ENCODE results near the gene KLHL26. TPM values are rescaled to one million over a fixed set of nuclear protein-coding genes. Genes with fewer than 3 reads are reported as not detected.
A peak's percentile ranks its signal among the peaks of the same experiment; 100 is the strongest.

The KLHL26 gene
- total and polyA plus RNA-seq, 2 of the 4 experiments (the other 2 are of a cell fraction), result 2.2 to 4.7 TPM

DNA sequence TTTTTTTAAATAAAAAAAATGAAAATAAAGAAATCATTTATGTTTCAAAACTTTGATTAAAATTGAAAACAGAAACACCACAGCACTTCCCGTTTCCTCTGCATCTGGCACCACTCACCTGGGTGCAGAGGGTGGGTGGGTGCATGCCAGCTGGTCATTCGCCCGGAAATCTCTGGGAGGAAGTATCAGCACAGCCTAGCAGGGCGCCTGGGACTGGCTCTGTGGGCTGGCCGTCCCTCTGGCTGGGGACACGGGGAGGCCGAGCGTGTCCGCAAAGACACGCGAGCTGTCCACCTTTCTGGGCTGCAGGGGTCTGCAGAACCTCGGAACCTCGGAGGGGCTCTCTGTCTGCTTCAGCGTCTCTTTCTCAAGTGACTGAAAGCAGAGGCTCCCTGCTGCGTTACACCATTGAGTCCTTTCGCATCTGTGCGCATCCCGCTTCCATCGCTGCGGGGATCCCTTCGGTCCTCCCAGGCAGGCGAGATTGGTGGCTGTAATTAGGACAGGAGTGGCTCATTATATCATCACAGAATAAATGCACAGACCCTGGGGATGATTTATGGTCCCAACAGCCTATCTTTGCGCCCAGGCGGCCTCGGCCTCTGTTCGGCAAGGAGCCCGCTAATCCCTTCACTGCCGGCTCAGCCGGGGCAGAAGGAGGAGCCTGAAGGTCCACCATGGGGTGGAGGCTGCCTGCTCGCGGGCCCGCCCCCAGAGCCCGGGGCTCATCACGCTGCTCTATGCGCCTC, 63.8 kb downstream of the KLHL26 start:
- Histone ChIP-seq H3K27me3 (ENCODE audit: control insufficient read depth, insufficient read depth, low read length) (no peaks in the 10 kb centered on the region), H3K4me3 (ENCODE audit: insufficient read depth, low read depth, low read length) (peak overlapping the region; percentile 15), H3K9me3 (ENCODE audit: control insufficient read depth, insufficient read depth, low read length) (no peaks in the 10 kb centered on the region), H2BK120ac (ENCODE audit: low read depth, low read length) (no peak overlapping the region), H2BK15ac (ENCODE audit: low read depth, low read length) (no peak overlapping the region), H3K79me1 (ENCODE audit: low read depth in 1 of 2, low read length in 2 of 2) (peaks cover 14 to 60% of the 10 kb centered on the region in 2 experiments), H4K5ac (ENCODE audit: low read depth, low read length) (no peak overlapping the region), H2BK5ac (ENCODE audit: low read depth, low read length, poor library complexity, severe bottlenecking) (no peak overlapping the region), H3K4me1 (ENCODE audit: control insufficient read depth, insufficient read depth, low read length) (peaks cover 9% of the 10 kb centered on the region; the same call in 1 of the 2 replicates), H4K20me1 (ENCODE audit: insufficient read depth, low read length) (peaks cover 71% of the 10 kb centered on the region), H3K14ac (replicated peaks; ENCODE audit: low read depth, low read length) (0 out of 2 replicates have a peak overlapping the region, but pooled peaks have one; percentile 30), H3K18ac (ENCODE audit: low read depth, low read length) (no peak overlapping the region), H3K9ac (ENCODE audit: low read depth, low read length) (peak overlapping the region; percentile 15; the same call in 1 of the 2 replicates), H2AK9ac (replicated peaks; ENCODE audit: low read depth, low read length, poor library complexity) (peak overlapping the region; percentile 21), H2AK5ac (ENCODE audit: low read depth, low read length) (no peak overlapping the region; the same call in 1 of the 2 replicates), H3K9me1 (ENCODE audit: insufficient read depth, low read length) (peaks cover 10% of the 10 kb centered on the region), H3K4ac (ENCODE audit: low read depth, low read length) (peak overlapping the region; percentile 18; the same call in 1 of the 2 replicates), H3K4me2 (ENCODE audit: low read depth, low read length) (peak overlapping the region; percentile 73), H4K8ac (ENCODE audit: low read depth in 2 of 2, low read length in 2 of 2) (peak overlapping the region in 1 of 2 experiments; percentile 29; a peak in 1 of 4 replicates), H3K23ac (ENCODE audit: low read depth, low read length) (no peak overlapping the region), H3K56ac (ENCODE audit: extremely low read depth, insufficient read depth, low read length) (no peak overlapping the region), H2AFZ (replicated peaks; ENCODE audit: low read length, poor library complexity) (peak overlapping the region; percentile 86), H4K91ac (ENCODE audit: insufficient read depth, low read depth, low read length) (no peak overlapping the region), H2BK20ac (ENCODE audit: low read depth, low read length) (no peak overlapping the region), H3K27ac (ENCODE audit: insufficient read depth, low read length) (no peak overlapping the region; the same call in 1 of the 2 replicates), H3K36me3 (ENCODE audit: control insufficient read depth, insufficient read depth, low read length) (no peaks in the 10 kb centered on the region; the same call in 1 of the 2 replicates)
- DNase-seq (peak; percentile 29), ATAC-seq (ENCODE audit: low read depth) (peak; percentile 99)
- in situ Hi-C loops (cut with MboI; ENCODE audit: low sequenced_read_pairs), result no loop called here
- ChIA-PET CTCF (no interaction called here), POLR2A (ENCODE audit: unreplicated experiment) (interaction anchor here (0.5 to 0.6 kb wide), 3 partner anchors 23 to 51 kb away, joined by 3 to 5 read pairs (median 5); no protein-coding TSS in a partner anchor)
- dilution Hi-C loops (cut with HindIII; ENCODE audit: low sequenced_read_pairs, unreplicated experiment), result no loop called here
- BruUV-seq (replicated peaks), result no TSS peak
- intact Hi-C loops (cut with micrococcal nuclease), result no loop called here
- 17% methylated on average over 28 of the region's 35 CpGs; no CpG with 5 or more reads in 1 of the 2 experiments for whole genome bisulfite sequencing, 2 experiments (ENCODE audit: extremely low coverage in 2 of 2, insufficient read length in 1 of 2)
- TF ChIP-seq CHD1 (IDR thresholded peaks at IDR 0.05; ENCODE audit: low read depth, low read length) (no peak), POLR2A (IDR thresholded peaks at IDR 0.05; ENCODE audit: low read depth, low read length) (no peak), RAD21 (IDR thresholded peaks at IDR 0.05; ENCODE audit: low read length) (no peak), RFX5 (IDR thresholded peaks at IDR 0.05; ENCODE audit: low read depth, low read length) (no peak), FOS (IDR thresholded peaks at IDR 0.05; ENCODE audit: low read depth, low read length) (no peak), SMC3 (IDR thresholded peaks at IDR 0.05; ENCODE audit: low read depth, low read length) (no peak), RCOR1 (IDR thresholded peaks at IDR 0.05; ENCODE audit: insufficient replicate concordance, low read length) (no peak), MAFK (IDR thresholded peaks at IDR 0.05; ENCODE audit: low read depth, low read length) (no peak), CEBPB (IDR thresholded peaks at IDR 0.05; ENCODE audit: low read depth, low read length) (no peak), NFE2L2 (IDR thresholded peaks at IDR 0.05; ENCODE audit: low read depth, low read length) (no peak), BHLHE40 (IDR thresholded peaks at IDR 0.05; ENCODE audit: low read depth, low read length) (no peak), MAZ (IDR thresholded peaks at IDR 0.05; ENCODE audit: borderline replicate concordance, low read depth, low read length) (no peak), MXI1 (IDR thresholded peaks at IDR 0.05; ENCODE audit: borderline replicate concordance, low read depth, low read length) (no peak)
- TF ChIP-seq, protein P1, sequence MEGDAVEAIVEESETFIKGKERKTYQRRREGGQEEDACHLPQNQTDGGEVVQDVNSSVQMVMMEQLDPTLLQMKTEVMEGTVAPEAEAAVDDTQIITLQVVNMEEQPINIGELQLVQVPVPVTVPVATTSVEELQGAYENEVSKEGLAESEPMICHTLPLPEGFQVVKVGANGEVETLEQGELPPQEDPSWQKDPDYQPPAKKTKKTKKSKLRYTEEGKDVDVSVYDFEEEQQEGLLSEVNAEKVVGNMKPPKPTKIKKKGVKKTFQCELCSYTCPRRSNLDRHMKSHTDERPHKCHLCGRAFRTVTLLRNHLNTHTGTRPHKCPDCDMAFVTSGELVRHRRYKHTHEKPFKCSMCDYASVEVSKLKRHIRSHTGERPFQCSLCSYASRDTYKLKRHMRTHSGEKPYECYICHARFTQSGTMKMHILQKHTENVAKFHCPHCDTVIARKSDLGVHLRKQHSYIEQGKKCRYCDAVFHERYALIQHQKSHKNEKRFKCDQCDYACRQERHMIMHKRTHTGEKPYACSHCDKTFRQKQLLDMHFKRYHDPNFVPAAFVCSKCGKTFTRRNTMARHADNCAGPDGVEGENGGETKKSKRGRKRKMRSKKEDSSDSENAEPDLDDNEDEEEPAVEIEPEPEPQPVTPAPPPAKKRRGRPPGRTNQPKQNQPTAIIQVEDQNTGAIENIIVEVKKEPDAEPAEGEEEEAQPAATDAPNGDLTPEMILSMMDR (conservative IDR thresholded peaks at IDR 0.05; ENCODE audit: low read depth, low read length), result no peak
- TF ChIP-seq, protein P2, sequence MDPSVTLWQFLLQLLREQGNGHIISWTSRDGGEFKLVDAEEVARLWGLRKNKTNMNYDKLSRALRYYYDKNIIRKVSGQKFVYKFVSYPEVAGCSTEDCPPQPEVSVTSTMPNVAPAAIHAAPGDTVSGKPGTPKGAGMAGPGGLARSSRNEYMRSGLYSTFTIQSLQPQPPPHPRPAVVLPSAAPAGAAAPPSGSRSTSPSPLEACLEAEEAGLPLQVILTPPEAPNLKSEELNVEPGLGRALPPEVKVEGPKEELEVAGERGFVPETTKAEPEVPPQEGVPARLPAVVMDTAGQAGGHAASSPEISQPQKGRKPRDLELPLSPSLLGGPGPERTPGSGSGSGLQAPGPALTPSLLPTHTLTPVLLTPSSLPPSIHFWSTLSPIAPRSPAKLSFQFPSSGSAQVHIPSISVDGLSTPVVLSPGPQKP (IDR thresholded peaks at IDR 0.05; ENCODE audit: borderline replicate concordance, low read depth, low read length), result no peak

All from IMR-90 (cell line).